GM12891 (cell line): ENCODE measurements around the gene CCDC177.

Experiments
- PAX5 ChIP-seq: IDR thresholded peaks from 2 replicates; pipeline ENCODE4 v1.6.1; 2011; ENCODE audit warnings: low read length, moderate library complexity, mild to moderate bottlenecking; ENCODE audit not compliant: insufficient read depth, severe bottlenecking
- POLR2A ChIP-seq: IDR thresholded peaks from 2 replicates; pipeline ENCODE4 v1.6.1; 2011; ENCODE audit warnings: low read depth, low read length, control low read depth
- POLR2AphosphoS5 ChIP-seq: IDR thresholded peaks from 2 replicates; pipeline ENCODE4 v1.6.1; 2011; ENCODE audit warnings: low read depth, low read length, control low read depth
- POU2F2 ChIP-seq: IDR thresholded peaks from 2 replicates; pipeline ENCODE4 v1.6.1; 2011; ENCODE audit warnings: low read depth, mild to moderate bottlenecking, control low read depth, low read length, moderate library complexity
- SPI1 ChIP-seq: IDR thresholded peaks from 2 replicates; pipeline ENCODE4 v1.6.1; 2011; ENCODE audit warnings: low read depth, low read length, control low read depth
- TAF1 ChIP-seq: IDR thresholded peaks from 2 replicates; pipeline ENCODE4 v1.6.1; 2011; ENCODE audit warnings: low read depth, low read length, control low read depth

GRCh38 chr14:69540654-69541335 is 33.9 kb downstream of the CCDC177 start:
- no peak for TF ChIP-seq POLR2A
- peak; percentile 59 for TF ChIP-seq SPI1
- TF ChIP-seq POU2F2: no peak
- TF ChIP-seq POLR2AphosphoS5: no peak
- no peak for TF ChIP-seq TAF1
- no peak for TF ChIP-seq PAX5
